AG09309 (cell line): ENCODE results near the gene KAZN.

ENCODE experiments used
- DNase-seq: peaks from one replicate; pipeline ENCODE4 v3.0.0-alpha.2; 2010; ENCODE audit warnings: low read depth
- H3K4me3 ChIP-seq: 2 replicates; pipeline ENCODE4 v1.5.1; 2011; ENCODE audit warnings: mild to moderate bottlenecking, low read depth, low read length, moderate library complexity; ENCODE audit not compliant: control insufficient read depth
- CTCF ChIP-seq: IDR thresholded peaks from 2 replicates; pipeline ENCODE4 v1.5.1; 2011; ENCODE audit warnings: mild to moderate bottlenecking, low read depth, low read length, inconsistent platforms; ENCODE audit not compliant: insufficient read depth, control insufficient read depth; ENCODE audit errors: missing control alignments

KAZN gene

GRCh38 chr1:14631421-14631820, 32.9 kb downstream of the KAZN start:
- no peak for TF ChIP-seq CTCF
- H3K4me3 ChIP-seq: no peak overlapping the region
- no peak for DNase-seq

- no peak for DNase-seq
- H3K4me3 ChIP-seq: no peak overlapping the region
- no peak for TF ChIP-seq CTCF
Measured at GRCh38 chr1:14634486-14634885, 36.0 kb downstream of the KAZN start.

GRCh38 chr1:14635421-14635820, 36.9 kb downstream of the KAZN start:
- H3K4me3 ChIP-seq: no peak overlapping the region
- TF ChIP-seq CTCF: no peak
- DNase-seq: no peak

- TF ChIP-seq CTCF: no peak
- DNase-seq: no peak
- H3K4me3 ChIP-seq: no peak overlapping the region
Measured at GRCh38 chr1:14636897-14637632, 38.6 kb downstream of the KAZN start.

GRCh38 chr1:14639291-14640050, 41.0 kb downstream of the KAZN start:
- DNase-seq: no peak
- H3K4me3 ChIP-seq: no peak overlapping the region
- TF ChIP-seq CTCF: no peak

GRCh38 chr1:14642712-14643111, 44.2 kb downstream of the KAZN start:
- TF ChIP-seq CTCF: no peak
- DNase-seq: no peak
- no peak overlapping the region for H3K4me3 ChIP-seq
